GM19328 (cell line): ENCODE data around the gene TACC2.

ENCODE experiments used
- ATAC-seq: cut with Tn5 transposase; IDR thresholded peaks from one replicate; pipeline ENCODE4 v1.9.1; 2021; ENCODE audit warnings: mild to moderate bottlenecking, moderate library complexity; ENCODE audit not compliant: unreplicated experiment

The TACC2 gene

GRCh38 chr10:122141821-122142640 is 153.1 kb downstream of the TACC2 start:
- ATAC-seq = no peak

GRCh38 chr10:122142641-122143237 is 153.8 kb downstream of the TACC2 start:
- ATAC-seq = no peak

- no peak for ATAC-seq
Observed at GRCh38 chr10:122143238-122143841, 154.4 kb downstream of the TACC2 start.

- ATAC-seq = no peak
Observed at GRCh38 chr10:122144199-122144598, 155.2 kb downstream of the TACC2 start.

GRCh38 chr10:122145113-122145512 is 156.2 kb downstream of the TACC2 start:
- ATAC-seq = no peak

GRCh38 chr10:122147663-122148062 is 158.7 kb downstream of the TACC2 start:
- ATAC-seq = no peak

- no peak for ATAC-seq
Observed at GRCh38 chr10:122148876-122149560, 160.1 kb downstream of the TACC2 start.

- ATAC-seq = no peak
Observed at GRCh38 chr10:122149561-122150505, 160.9 kb downstream of the TACC2 start.

- ATAC-seq = no peak
Observed at GRCh38 chr10:122151121-122151694, 162.2 kb downstream of the TACC2 start.

GRCh38 chr10:122152544-122152943 is 163.6 kb downstream of the TACC2 start:
- ATAC-seq = no peak

- ATAC-seq = no peak
Observed at GRCh38 chr10:122154031-122154544, 165.1 kb downstream of the TACC2 start.

- ATAC-seq = no peak
Observed at GRCh38 chr10:122154545-122155366, 165.8 kb downstream of the TACC2 start.

GRCh38 chr10:122157451-122157850 is 168.5 kb downstream of the TACC2 start:
- ATAC-seq = no peak

GRCh38 chr10:122158362-122158761 is 169.4 kb downstream of the TACC2 start:
- ATAC-seq = no peak

GRCh38 chr10:122159141-122159970 is 170.4 kb downstream of the TACC2 start:
- no peak for ATAC-seq

GRCh38 chr10:122161795-122162194 is 172.8 kb downstream of the TACC2 start:
- ATAC-seq = no peak

- no peak for ATAC-seq
Observed at GRCh38 chr10:122162671-122163173, 173.8 kb downstream of the TACC2 start.
